Posterior cingulate gyrus (tissue), 11 donors: ENCODE results near the gene TTC32.
A peak's percentile ranks its signal among the peaks of the same experiment; 100 is the strongest.

Experiments used
- DNase-seq, 10 donors: peaks; one replicate each; pipeline versions ENCODE4 v3.0.0 to v3.0.0-alpha.2; 2020 to 2021; ENCODE audit warnings: mixed read lengths in 3 of 10
- intact Hi-C: fragments of 100-400 bp; cut with DNase I; formaldehyde crosslinking; loops from one replicate; pipeline ENCODE4 v1.15.1; 2023

The TTC32 gene

DNA sequence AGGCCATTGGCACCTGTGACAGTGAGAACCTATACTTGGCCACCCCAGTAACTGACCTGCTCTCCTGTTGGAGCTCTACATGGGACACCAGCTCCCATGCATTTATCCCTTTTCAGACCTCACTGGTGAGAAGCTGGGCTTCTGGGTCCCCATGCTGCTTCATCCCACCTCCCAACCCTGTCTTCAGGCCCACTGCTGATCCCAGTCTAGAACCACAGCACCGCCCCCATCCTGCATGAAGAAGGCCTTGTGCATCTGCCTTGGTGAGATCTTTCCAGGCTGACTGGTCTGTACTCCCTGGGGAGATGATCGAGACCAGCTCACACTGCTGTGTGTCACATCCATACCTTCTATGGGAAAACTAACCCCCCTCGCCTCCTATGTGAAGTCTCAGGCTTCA lies 22.7 kb downstream of the TTC32 start:
- intact Hi-C loops: no loop called here
- DNase-seq: no peak

GRCh38 chr2:19878268-19879046 lies 23.3 kb downstream of the TTC32 start:
- intact Hi-C loops: no loop called here
- DNase-seq: no peak

DNA sequence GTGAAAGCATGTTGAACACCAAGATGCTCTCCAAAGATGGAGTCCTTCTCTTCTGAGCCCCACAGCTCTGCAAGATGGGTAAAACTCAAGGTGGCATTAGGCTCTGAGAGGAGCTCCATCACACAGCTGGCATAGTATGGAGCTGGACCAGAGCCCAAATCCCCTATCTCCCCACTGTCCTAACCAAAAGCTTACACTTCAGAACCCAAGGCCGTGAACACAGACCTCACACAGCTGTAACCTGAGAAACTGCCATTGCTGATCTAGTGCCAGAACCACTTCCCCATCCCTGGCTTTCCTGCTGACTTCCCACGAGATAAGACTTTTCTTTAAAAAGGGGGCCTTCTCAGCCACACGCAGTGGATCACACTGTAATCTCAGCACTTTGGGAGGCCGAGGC lies 25.0 kb downstream of the TTC32 start:
- DNase-seq: no peak

DNA sequence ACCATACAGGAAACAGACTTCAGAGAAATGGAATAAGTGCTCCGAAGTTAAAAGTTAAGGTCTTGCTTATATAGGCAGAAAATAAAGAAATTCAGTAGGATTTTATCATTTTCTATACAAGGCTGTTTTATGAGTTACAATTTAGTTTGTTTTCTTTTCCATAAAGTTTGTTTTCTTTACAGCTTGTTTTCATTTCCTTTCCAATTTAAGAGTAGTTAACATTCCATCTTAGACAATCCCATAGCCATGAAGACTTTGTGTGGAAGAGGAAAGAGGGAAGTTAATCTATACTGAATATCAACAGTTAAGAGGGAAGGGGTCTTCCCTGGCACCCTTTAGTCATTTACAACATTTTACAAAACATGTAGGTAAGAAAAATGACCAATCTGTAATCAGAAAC lies 26.5 kb downstream of the TTC32 start:
- no peak for DNase-seq
- intact Hi-C loops: no loop called here

More for the DNA sequence above, 25.0 kb downstream of the TTC32 start:
- intact Hi-C loops: no loop called here

- DNase-seq: no peak
- intact Hi-C loops: no loop called here
Measured at GRCh38 chr2:19874726-19875125, 27.1 kb downstream of the TTC32 start.

DNA sequence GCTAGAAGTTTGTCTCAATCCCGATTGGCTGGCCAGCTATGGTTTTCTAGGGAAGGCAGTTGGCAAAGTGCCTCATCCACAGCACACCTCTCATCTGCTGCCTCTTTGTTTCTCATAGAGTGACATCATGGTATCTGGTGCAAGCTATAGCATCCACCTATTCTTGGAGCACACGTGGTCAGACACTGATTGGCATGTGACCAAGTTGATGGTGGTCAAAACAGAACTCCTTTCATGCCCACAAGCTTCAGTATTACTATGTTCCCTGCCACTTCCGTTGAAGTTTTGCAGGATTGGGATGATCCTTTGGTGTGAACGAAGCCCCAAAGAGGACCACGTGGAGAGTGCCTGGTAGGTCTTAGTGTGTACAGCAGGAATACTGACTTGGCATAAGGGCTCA lies 28.8 kb downstream of the TTC32 start:
- intact Hi-C loops: no loop called here
- no peak for DNase-seq

DNA sequence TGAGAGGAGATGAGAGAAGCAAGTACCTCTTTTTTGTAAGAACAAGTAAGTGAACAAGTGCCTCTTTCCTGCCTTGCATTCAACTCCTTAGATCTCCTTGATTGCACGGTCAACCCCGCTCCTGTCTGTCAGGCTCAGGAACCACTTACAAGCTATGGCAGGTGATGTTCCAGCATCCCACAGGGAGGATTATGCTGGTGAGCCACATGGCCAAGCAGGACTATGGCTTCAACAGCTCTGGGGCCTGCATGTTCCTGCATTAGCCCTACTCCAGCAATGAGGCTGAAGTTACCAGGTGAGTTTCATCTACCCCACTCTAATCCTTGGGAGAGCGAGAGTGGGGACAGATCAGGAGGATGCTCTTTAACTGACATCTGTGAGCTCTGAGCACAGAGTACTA lies 29.5 kb downstream of the TTC32 start:
- no peak for DNase-seq
- intact Hi-C loops: no loop called here

- intact Hi-C loops: no loop called here
- DNase-seq: no peak
Measured at GRCh38 chr2:19871836-19872235, 29.9 kb downstream of the TTC32 start.

GRCh38 chr2:19870792-19871191 lies 31.0 kb downstream of the TTC32 start:
- no peak for DNase-seq
- intact Hi-C loops: no loop called here

DNA sequence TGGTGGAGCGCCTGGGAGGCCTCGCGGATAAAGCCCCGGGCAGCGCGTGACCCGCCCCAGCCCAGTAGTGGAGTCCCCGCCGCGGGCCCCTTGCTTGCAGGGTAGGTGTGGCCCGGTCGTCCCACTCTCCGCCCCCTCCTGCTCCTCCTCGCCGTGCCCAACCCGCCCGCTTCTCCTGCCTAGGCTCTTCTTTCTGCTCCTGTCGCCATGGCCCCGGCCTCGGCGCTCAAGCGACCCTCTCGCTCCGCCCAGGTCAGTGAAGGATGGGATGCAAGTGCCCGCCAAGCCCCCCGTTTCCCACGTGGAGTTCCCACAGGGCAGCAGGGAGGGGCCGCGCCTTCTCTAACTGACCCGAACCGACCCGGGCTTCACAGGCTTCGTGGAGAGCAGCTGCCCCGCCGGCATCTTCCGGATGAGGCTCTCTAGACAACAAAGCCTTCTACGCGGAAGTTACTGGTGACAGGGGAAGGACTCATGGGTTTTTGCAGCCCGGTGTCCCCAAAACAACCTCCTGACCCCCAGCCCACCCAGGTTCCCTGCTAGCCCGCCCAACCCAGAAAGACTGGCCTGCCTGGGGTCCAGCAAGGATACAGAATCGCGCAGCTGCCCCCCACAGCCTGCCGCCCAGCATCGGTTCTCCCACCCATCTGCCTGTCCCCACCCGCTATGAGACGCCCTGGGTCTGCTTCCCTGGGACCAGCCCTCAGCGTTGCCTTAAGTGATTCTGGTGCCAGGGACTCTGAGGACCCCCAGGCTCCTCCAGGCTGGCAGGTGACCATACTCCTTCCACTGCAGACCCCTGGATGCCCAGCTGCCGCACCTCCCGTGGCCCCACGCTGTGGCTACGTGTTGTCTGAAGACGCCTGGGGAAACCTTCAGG lies 32.8 kb downstream of the TTC32 start:
- intact Hi-C loops: no loop called here

DNA sequence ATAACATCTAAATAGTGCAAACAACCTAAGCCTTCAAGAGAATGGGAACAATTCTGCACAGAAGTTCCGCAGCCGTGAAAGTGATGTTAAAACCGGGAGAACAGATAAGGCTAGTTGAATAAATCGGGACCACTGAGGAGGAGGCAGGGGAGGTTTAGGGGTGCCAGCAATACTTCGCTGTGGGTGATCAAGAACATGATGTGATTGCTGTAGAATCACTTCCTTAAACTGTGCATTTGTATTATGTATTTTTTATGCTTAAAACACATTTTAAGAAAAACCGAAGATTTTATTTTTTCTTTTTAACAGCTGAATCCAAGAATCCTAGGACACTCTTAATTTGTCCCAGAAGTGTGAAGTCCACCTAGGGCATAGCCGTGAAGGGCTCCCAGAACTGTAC lies 33.6 kb downstream of the TTC32 start:
- intact Hi-C loops: no loop called here
- DNase-seq: no peak

More for the DNA sequence above, 32.8 kb downstream of the TTC32 start:
- DNase-seq: peak in 1 of 10 donors; percentile 84

GRCh38 chr2:19866771-19867170 lies 35.0 kb downstream of the TTC32 start:
- intact Hi-C loops: no loop called here
- no peak for DNase-seq

GRCh38 chr2:19865151-19865550 lies 36.6 kb downstream of the TTC32 start:
- intact Hi-C loops: no loop called here
- no peak for DNase-seq

GRCh38 chr2:19864381-19864780 lies 37.4 kb downstream of the TTC32 start:
- intact Hi-C loops: loop anchor here (5.0 kb wide), 3 partner anchors 512 to 1477 kb away; no protein-coding TSS in a partner anchor
- no peak for DNase-seq

DNA sequence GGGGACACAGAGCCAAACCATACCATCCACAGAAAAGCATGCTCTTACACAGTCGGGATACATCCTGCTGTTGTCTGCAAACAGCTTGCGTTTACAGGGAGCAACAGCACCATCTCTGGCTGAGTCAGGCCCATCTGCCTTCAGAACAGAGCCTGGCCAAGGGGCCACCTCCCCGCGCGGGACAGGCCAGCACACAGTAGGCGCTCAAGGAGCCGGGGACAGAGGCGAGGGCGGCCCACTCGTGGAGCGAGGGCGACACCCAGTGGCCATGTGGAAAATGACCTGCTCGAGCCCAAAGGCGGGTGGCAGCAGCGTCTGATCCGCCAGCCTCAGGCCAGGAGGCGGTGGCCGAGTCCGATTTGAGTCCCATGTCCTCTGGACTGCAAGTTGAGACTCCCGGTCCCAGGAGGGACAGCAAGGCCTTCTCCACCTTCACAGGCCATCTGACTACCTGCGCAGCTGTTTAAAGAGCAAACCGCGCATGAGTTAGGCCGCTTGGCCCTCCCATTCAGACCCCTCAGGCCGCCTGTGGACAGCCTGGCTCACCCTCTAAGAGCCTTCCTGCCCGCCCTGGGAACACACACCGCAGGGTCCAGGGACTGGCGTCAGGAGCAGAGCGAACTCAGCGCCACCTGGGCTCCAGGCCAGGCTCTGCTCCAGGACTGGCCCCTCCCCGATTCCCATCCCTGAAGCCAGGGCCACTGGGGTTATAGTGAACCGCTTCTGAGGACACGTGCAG lies 38.3 kb downstream of the TTC32 start:
- peak; percentile 54 to 96 (median 80) for DNase-seq
- intact Hi-C loops: loop anchor here (1.0 to 5.0 kb wide), 4 partner anchors 511 to 1476 kb away; no protein-coding TSS in a partner anchor

GRCh38 chr2:19861813-19862212 lies 40.0 kb downstream of the TTC32 start:
- DNase-seq: no peak
- intact Hi-C loops: loop anchor here (5.0 kb wide), 3 partner anchors 510 to 1475 kb away; no protein-coding TSS in a partner anchor

DNA sequence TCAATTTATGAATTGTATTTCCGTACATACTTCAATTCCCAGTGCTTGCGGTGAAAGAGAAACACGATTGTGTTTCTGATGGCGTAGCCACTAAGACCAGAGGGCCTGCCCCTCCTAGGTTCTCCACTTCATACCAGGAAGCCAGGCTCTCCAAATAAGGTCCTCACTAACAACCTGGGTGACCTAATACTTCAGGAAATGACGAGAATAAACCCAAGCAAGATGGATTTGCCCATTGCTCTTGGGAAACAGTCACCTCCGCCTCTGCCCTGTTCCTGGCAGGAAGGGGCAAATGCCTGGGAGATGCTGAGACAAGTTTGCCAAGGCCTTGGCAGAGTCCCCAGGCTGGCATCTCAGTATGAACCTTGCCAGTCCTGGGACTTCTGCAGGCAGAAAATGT lies 41.8 kb downstream of the TTC32 start:
- no peak for DNase-seq
- intact Hi-C loops: loop anchor here (5.0 kb wide), 3 partner anchors 508 to 1473 kb away; no protein-coding TSS in a partner anchor

GRCh38 chr2:19859565-19859964 lies 42.2 kb downstream of the TTC32 start:
- DNase-seq: no peak
- intact Hi-C loops: no loop called here

DNA sequence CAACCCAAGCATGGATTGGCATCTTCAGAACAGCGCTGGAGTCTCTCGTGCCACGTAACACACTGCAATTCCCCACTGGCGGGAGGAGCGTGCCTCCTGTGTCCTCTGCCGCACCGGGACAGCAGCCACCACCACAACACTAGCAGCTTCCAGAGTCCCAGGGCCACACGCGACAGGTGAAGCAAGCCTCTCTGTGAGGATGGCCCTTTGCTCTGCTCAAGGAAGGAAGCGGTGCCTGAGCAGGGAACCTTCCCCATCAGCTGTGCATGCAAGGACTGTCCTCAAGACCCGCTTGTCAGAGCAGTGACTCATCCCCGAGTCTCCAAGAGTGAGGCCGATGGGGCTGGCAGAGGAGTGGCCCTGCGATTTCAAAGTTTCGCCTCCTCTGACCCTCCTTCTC lies 44.0 kb downstream of the TTC32 start:
- intact Hi-C loops: no loop called here
- DNase-seq: peak in 1 of 10 donors; percentile 71

DNA sequence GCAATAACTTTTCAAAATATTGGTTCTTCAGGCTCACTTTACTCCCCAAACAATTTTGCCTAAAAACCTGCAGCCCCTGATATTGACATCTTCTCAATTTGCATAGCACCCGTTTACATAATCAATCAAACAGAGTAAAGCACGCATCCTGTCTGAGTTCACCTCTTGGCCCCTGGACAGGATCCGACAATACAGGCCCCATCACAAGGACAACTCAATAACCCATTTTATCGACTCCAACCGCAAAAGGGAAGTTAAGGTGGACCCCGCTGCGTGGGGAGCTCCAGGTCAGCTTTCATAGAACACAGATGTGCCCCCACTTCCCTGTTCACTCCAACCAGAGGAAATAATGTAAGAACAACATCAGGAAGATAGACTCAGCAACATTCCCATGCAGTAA lies 44.7 kb downstream of the TTC32 start:
- intact Hi-C loops: no loop called here
- DNase-seq: no peak
